AG10803 (cell line): ENCODE results near the gene UCHL3.

ENCODE experiments used
- DNase-seq: peaks from one replicate; pipeline ENCODE4 v3.0.0; 2010; ENCODE audit warnings: low read depth
- H3K4me3 ChIP-seq: 2 replicates; pipeline ENCODE4 v1.5.1; 2011; ENCODE audit warnings: mild to moderate bottlenecking, low read length, control low read depth
- TF ChIP-seq, protein P1 (sequence below): conservative IDR thresholded peaks from 2 replicates; pipeline ENCODE4 v1.5.1; 2011; ENCODE audit warnings: mild to moderate bottlenecking, low read length, control low read depth, inconsistent platforms

The UCHL3 gene

DNA sequence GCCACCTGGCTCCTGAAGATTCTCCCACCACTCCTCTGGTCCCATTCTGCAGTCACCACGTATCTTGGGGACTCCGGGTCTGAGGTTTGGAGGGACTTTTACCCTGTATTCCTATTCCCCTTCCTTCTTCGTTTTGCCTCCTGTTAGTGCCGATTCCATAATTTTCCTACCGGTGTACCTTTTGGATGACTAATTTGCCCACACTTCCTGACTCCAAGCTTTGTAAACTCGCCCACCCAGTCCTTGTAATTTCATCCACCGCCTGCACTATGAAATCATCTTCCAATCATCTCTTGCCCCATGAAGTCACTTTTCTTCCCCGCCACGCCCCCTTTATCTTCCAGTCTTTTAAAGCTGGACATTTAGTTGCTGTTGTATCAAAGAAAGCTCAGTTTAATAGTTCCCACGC, 572 bp downstream of the UCHL3 start:
- H3K4me3 ChIP-seq, result peak overlapping the region; percentile 95
- TF ChIP-seq, protein P1, sequence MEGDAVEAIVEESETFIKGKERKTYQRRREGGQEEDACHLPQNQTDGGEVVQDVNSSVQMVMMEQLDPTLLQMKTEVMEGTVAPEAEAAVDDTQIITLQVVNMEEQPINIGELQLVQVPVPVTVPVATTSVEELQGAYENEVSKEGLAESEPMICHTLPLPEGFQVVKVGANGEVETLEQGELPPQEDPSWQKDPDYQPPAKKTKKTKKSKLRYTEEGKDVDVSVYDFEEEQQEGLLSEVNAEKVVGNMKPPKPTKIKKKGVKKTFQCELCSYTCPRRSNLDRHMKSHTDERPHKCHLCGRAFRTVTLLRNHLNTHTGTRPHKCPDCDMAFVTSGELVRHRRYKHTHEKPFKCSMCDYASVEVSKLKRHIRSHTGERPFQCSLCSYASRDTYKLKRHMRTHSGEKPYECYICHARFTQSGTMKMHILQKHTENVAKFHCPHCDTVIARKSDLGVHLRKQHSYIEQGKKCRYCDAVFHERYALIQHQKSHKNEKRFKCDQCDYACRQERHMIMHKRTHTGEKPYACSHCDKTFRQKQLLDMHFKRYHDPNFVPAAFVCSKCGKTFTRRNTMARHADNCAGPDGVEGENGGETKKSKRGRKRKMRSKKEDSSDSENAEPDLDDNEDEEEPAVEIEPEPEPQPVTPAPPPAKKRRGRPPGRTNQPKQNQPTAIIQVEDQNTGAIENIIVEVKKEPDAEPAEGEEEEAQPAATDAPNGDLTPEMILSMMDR, result no peak
- DNase-seq, result peak; percentile 62

GRCh38 chr13:75554464-75554863, 4.9 kb downstream of the UCHL3 start:
- no peak for DNase-seq
- no peak overlapping the region for H3K4me3 ChIP-seq
- TF ChIP-seq, protein P1, result no peak

DNA sequence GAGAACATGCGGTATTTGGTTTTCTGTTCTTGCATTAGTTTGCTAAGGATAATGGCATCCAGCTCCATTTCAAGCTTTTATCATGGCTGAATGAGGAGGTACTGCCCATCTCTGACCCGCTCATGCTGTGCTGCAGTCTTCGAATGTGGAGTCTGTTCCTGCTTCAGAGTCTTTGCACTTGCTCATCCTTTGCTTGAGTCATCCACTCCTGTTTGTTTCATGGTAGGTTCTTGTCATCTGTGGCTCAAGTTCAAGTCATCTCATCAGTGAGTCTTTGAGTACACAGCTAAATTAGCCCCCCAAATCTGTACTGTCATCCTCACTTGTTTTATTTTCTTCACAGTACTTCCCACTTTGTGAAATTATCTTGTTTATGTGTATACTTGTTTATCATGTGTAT, 5.4 kb downstream of the UCHL3 start:
- TF ChIP-seq, protein P1, result no peak
- H3K4me3 ChIP-seq, result no peak overlapping the region
- no peak for DNase-seq

- TF ChIP-seq, protein P1, result no peak
- no peak overlapping the region for H3K4me3 ChIP-seq
- DNase-seq, result no peak
Observed at GRCh38 chr13:75555836-75556235, 6.2 kb downstream of the UCHL3 start.

- DNase-seq, result no peak
- TF ChIP-seq, protein P1, result no peak
- H3K4me3 ChIP-seq, result no peak overlapping the region
Observed at GRCh38 chr13:75556961-75557360, 7.4 kb downstream of the UCHL3 start.

DNA sequence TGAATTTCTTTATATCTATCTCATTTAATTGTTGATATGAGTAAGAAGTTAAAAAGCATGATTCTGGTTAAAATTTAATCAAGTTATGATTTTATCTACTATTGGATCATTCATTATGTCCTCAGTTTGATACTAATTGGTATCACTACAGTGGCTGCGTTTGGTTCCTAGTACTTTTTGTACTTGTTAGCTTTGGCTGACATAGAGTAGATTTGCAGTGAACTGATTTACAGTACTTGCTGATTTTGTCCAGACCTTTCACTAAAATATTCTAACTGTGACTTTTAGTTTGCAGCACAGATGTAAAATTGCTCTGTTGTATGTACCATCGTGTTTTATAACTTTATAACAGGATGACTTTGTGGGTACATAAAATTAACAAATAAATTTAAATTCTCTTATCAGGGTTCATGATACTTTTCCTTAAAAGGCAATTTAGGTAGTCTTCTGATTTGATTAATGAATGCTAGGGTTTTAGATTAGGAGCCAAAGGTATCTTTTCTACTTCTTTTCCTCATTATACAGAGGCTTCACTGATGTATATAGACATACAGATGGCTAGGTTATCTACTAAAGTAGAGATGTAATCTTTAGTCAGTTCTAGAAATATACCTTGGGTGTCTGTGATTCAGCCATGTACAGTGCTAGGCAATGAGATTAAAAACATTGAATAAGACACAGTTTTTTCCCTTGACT, 8.7 kb downstream of the UCHL3 start:
- no peak for DNase-seq
- TF ChIP-seq, protein P1, result no peak
- H3K4me3 ChIP-seq, result no peak overlapping the region

- TF ChIP-seq, protein P1, result peak; percentile 62
- peak; percentile 75 for DNase-seq
- H3K4me3 ChIP-seq, result no peak overlapping the region
Observed at GRCh38 chr13:75566658-75567057, 17.1 kb downstream of the UCHL3 start.
